Neural cell (in vitro differentiated cells): ENCODE results near the gene MAGI2. TPM values are rescaled to one million over a fixed set of nuclear protein-coding genes. Genes with fewer than 3 reads are reported as not detected.

Experiments used
- H2AFZ ChIP-seq: fragments of 200-600, 300-800 bp; sonication (generic), shearing (Covaris generic); 2 replicates; pipeline ENCODE4 v1.6.0; 2014; ENCODE audit warnings: low read depth, mild to moderate bottlenecking, antibody characterized with exemption, low read length, moderate library complexity
- H3F3A ChIP-seq: fragments of 200-600 bp; shearing (Covaris generic); 2 replicates; pipeline ENCODE4 v1.6.1; 2016; ENCODE audit warnings: mild to moderate bottlenecking, moderate library complexity, mixed read lengths, antibody characterized with exemption, low read length; ENCODE audit not compliant: insufficient read depth, poor library complexity, severe bottlenecking
- H3K27ac ChIP-seq: fragments of 200-600, 300-800 bp; sonication (generic), shearing (Covaris generic); 2 replicates; pipeline ENCODE4 v1.5.1; 2014; ENCODE audit warnings: mild to moderate bottlenecking, low read length, moderate library complexity
- H3K27me3 ChIP-seq: fragments of 300-800, 200-600 bp; sonication (generic), shearing (Covaris generic); 2 replicates; pipeline ENCODE4 v1.6.0; 2014; ENCODE audit warnings: mild to moderate bottlenecking, low read depth, low read length, moderate library complexity; ENCODE audit not compliant: insufficient read depth
- H3K36me3 ChIP-seq: fragments of 300-800, 200-600 bp; sonication (generic), shearing (Covaris generic); 2 replicates; pipeline ENCODE4 v1.5.1; 2014; ENCODE audit warnings: mild to moderate bottlenecking, antibody characterized with exemption, low read length, moderate library complexity; ENCODE audit not compliant: insufficient read depth
- H3K4me2 ChIP-seq: fragments of 300-800, 200-600 bp; sonication (generic), shearing (Covaris generic); 2 replicates; pipeline ENCODE4 v1.6.0; 2014; ENCODE audit warnings: mild to moderate bottlenecking, low read length
- H3K4me3 ChIP-seq: fragments of 300-800, 200-600 bp; sonication (generic), shearing (Covaris generic); 2 replicates; pipeline ENCODE4 v1.5.1; 2014; ENCODE audit warnings: mild to moderate bottlenecking, low read length, moderate library complexity
- H3K79me2 ChIP-seq: fragments of 200-600 bp; shearing (Covaris generic); replicated peaks from 2 replicates; pipeline ENCODE4 v1.6.0; 2014; ENCODE audit warnings: mild to moderate bottlenecking, low read length, moderate library complexity; ENCODE audit not compliant: insufficient read depth
- H3K9ac ChIP-seq: fragments of 300-800, 200-600 bp; sonication (generic), shearing (Covaris generic); 2 replicates; pipeline ENCODE4 v1.6.1; 2016; ENCODE audit warnings: mild to moderate bottlenecking, low read length, mixed read lengths
- H3K9me2 ChIP-seq: fragments of 200-600 bp; shearing (Covaris generic); 2 replicates; pipeline ENCODE4 v1.6.1; 2016; ENCODE audit warnings: mild to moderate bottlenecking, low read length, mixed read lengths; ENCODE audit not compliant: insufficient read depth
- H3K9me3 ChIP-seq: fragments of 200-600, 300-800 bp; sonication (generic), shearing (Covaris generic); 2 replicates; pipeline ENCODE4 v1.6.1; 2016; ENCODE audit warnings: mild to moderate bottlenecking, mixed run types, low read length, moderate library complexity, mixed read lengths
- H4K20me1 ChIP-seq: fragments of 200-600 bp; shearing (Covaris generic); 2 replicates; pipeline ENCODE4 v1.6.1; 2016; ENCODE audit warnings: mild to moderate bottlenecking, mixed run types; ENCODE audit not compliant: insufficient read depth
- CTCF ChIP-seq: fragments of 450-650 bp; IDR thresholded peaks from 2 replicates; pipeline ENCODE4 v1.5.1; 2014; ENCODE audit warnings: antibody characterized with exemption, mild to moderate bottlenecking, moderate library complexity; ENCODE audit not compliant: poor library complexity, severe bottlenecking
- EP300 ChIP-seq: fragments of 450-650 bp; conservative IDR thresholded peaks from 2 replicates; pipeline ENCODE4 v1.6.1; 2014; ENCODE audit warnings: antibody characterized with exemption, mild to moderate bottlenecking, moderate library complexity; ENCODE audit not compliant: poor library complexity, severe bottlenecking
- EZH2 ChIP-seq: fragments of 200-600, 300-800 bp; shearing (Covaris generic), sonication (generic); IDR thresholded peaks from 2 replicates; pipeline ENCODE4 v1.6.1; 2014; ENCODE audit warnings: antibody characterized with exemption, low read length, borderline replicate concordance, mild to moderate bottlenecking; ENCODE audit not compliant: insufficient read depth, poor library complexity, severe bottlenecking
- MXI1 ChIP-seq: fragments of 450-650 bp; conservative IDR thresholded peaks from 2 replicates; pipeline ENCODE4 v1.6.1; 2014; ENCODE audit warnings: antibody characterized with exemption, mild to moderate bottlenecking; ENCODE audit not compliant: poor library complexity, severe bottlenecking
- POLR2AphosphoS5 ChIP-seq: IDR thresholded peaks from 2 replicates; pipeline ENCODE4 v1.6.1; 2012
- RAD21 ChIP-seq: fragments of 450-650 bp; conservative IDR thresholded peaks from 2 replicates; pipeline ENCODE4 v1.6.1; 2014; ENCODE audit warnings: antibody characterized with exemption, mild to moderate bottlenecking, moderate library complexity
- SMC3 ChIP-seq: fragments of 450-650 bp; conservative IDR thresholded peaks from 2 replicates; pipeline ENCODE4 v1.6.1; 2014; ENCODE audit warnings: antibody characterized with exemption, mild to moderate bottlenecking, moderate library complexity; ENCODE audit not compliant: poor library complexity
- TAF1 ChIP-seq: IDR thresholded peaks from 2 replicates; pipeline ENCODE4 v1.6.1; 2012; ENCODE audit warnings: low read depth
- polyA plus RNA-seq: library from polyadenylated mRNA; depleted of rRNA; stranded (reverse); fragments of >200 nt; gene quantifications from 2 replicates; pipeline ENCODE4 v1.2.3, GENCODE V29; 2014
- TF ChIP-seq, protein P1 (sequence below): IDR thresholded peaks from 2 replicates; pipeline ENCODE4 v1.6.1; 2012; ENCODE audit warnings: borderline replicate concordance

MAGI2 gene
- polyA plus RNA-seq, 1 donor from 2014 or later = 19.3 TPM

- no peak overlapping the region for H3K4me3 ChIP-seq
- no peak overlapping the region for H2AFZ ChIP-seq
- no peak overlapping the region for H3K4me2 ChIP-seq
- H3K36me3 ChIP-seq = no peaks in the 10 kb centered on the region
- TF ChIP-seq EP300 = no peak
- TF ChIP-seq POLR2AphosphoS5 = no peak
- TF ChIP-seq, protein P1, sequence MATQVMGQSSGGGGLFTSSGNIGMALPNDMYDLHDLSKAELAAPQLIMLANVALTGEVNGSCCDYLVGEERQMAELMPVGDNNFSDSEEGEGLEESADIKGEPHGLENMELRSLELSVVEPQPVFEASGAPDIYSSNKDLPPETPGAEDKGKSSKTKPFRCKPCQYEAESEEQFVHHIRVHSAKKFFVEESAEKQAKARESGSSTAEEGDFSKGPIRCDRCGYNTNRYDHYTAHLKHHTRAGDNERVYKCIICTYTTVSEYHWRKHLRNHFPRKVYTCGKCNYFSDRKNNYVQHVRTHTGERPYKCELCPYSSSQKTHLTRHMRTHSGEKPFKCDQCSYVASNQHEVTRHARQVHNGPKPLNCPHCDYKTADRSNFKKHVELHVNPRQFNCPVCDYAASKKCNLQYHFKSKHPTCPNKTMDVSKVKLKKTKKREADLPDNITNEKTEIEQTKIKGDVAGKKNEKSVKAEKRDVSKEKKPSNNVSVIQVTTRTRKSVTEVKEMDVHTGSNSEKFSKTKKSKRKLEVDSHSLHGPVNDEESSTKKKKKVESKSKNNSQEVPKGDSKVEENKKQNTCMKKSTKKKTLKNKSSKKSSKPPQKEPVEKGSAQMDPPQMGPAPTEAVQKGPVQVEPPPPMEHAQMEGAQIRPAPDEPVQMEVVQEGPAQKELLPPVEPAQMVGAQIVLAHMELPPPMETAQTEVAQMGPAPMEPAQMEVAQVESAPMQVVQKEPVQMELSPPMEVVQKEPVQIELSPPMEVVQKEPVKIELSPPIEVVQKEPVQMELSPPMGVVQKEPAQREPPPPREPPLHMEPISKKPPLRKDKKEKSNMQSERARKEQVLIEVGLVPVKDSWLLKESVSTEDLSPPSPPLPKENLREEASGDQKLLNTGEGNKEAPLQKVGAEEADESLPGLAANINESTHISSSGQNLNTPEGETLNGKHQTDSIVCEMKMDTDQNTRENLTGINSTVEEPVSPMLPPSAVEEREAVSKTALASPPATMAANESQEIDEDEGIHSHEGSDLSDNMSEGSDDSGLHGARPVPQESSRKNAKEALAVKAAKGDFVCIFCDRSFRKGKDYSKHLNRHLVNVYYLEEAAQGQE = no peak
- TF ChIP-seq CTCF = no peak
- no peak for TF ChIP-seq TAF1
- no peak for TF ChIP-seq RAD21
- no peak for TF ChIP-seq MXI1
- TF ChIP-seq EZH2 = no peak
- TF ChIP-seq SMC3 = no peak
- no peak overlapping the region for H3K27ac ChIP-seq
- H4K20me1 ChIP-seq = no peaks in the 10 kb centered on the region
- no peaks in the 10 kb centered on the region for H3K27me3 ChIP-seq
- no peaks in the 10 kb centered on the region for H3K9me2 ChIP-seq
- H3K9ac ChIP-seq = no peak overlapping the region
- no peaks in the 10 kb centered on the region for H3K79me2 ChIP-seq
- H3K9me3 ChIP-seq = no peaks in the 10 kb centered on the region
- H3F3A ChIP-seq = no peaks in the 10 kb centered on the region
Measured at GRCh38 chr7:78529392-78529791, 924.1 kb downstream of the MAGI2 start.

DNA sequence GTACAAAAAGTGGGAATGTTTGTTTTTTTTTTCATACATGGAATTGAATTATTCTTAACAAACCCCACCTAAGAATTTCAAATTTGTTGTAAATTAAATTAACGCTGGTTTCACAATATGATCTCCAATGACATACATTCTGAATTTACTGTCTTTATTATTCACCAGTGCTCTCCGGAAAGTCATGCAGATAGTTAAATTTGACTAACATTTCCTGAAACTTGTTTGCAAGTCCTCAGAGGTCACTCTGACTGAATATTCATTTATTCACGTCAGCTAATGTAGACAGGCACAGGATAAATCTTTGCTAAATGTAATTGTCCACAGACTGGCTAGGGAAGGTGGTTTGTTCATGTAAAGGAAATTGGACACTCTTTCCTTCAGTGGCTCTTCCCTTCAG lies 924.5 kb downstream of the MAGI2 start:
- Histone ChIP-seq H3K27me3 (no peaks in the 10 kb centered on the region), H3K9ac (no peak overlapping the region), H2AFZ (no peak overlapping the region), H3K9me2 (no peaks in the 10 kb centered on the region), H3K4me3 (no peak overlapping the region), H3K27ac (no peak overlapping the region), H3K79me2 (no peaks in the 10 kb centered on the region), H4K20me1 (no peaks in the 10 kb centered on the region), H3K36me3 (no peaks in the 10 kb centered on the region), H3F3A (no peaks in the 10 kb centered on the region), H3K4me2 (no peak overlapping the region), H3K9me3 (no peaks in the 10 kb centered on the region)
- TF ChIP-seq EP300 (no peak), MXI1 (no peak), TAF1 (no peak), RAD21 (no peak), CTCF (no peak), POLR2AphosphoS5 (no peak), EZH2 (no peak), SMC3 (no peak)
- TF ChIP-seq, protein P1 = no peak
